ENCODE measurements around the gene NME3.

NME3 gene

GRCh38 chr16:1771188-1771863 is at the start of gene NME3:
Gene NME3 (minus strand): TSS chr16:1771543. CDS start chr16:1771534, 9 bp downstream.
- peak within 1 kb of the TSS; percentile 100 for H3K27ac Mint-ChIP-seq
- peaks cover 17% of the 10 kb centered on the region for H3K4me1 Mint-ChIP-seq
- H3K36me3 Mint-ChIP-seq (ENCODE audit: low read depth), result peaks cover 13% of the 10 kb centered on the region
- no peaks in the 10 kb centered on the region for H3K27me3 Mint-ChIP-seq
- DNase-seq (peak; percentile 83), ATAC-seq (peak; percentile 39)
- H3K4me3 Mint-ChIP-seq, result peak within 1 kb of the TSS; percentile 100
- H3K9me3 Mint-ChIP-seq, result no peaks in the 10 kb centered on the region

GRCh38 chr16:1820946-1821290 is 49.6 kb upstream of the NME3 start:
- no peaks in the 10 kb centered on the region for H3K27me3 Mint-ChIP-seq
- DNase-seq (no peak), ATAC-seq (no peak)
- no peaks in the 10 kb centered on the region for H3K36me3 Mint-ChIP-seq (ENCODE audit: low read depth)
- H3K9me3 Mint-ChIP-seq, result no peaks in the 10 kb centered on the region
- no peak overlapping the region for H3K27ac Mint-ChIP-seq
- H3K4me1 Mint-ChIP-seq, result peaks cover 19% of the 10 kb centered on the region
- H3K4me3 Mint-ChIP-seq, result no peak overlapping the region

DNA sequence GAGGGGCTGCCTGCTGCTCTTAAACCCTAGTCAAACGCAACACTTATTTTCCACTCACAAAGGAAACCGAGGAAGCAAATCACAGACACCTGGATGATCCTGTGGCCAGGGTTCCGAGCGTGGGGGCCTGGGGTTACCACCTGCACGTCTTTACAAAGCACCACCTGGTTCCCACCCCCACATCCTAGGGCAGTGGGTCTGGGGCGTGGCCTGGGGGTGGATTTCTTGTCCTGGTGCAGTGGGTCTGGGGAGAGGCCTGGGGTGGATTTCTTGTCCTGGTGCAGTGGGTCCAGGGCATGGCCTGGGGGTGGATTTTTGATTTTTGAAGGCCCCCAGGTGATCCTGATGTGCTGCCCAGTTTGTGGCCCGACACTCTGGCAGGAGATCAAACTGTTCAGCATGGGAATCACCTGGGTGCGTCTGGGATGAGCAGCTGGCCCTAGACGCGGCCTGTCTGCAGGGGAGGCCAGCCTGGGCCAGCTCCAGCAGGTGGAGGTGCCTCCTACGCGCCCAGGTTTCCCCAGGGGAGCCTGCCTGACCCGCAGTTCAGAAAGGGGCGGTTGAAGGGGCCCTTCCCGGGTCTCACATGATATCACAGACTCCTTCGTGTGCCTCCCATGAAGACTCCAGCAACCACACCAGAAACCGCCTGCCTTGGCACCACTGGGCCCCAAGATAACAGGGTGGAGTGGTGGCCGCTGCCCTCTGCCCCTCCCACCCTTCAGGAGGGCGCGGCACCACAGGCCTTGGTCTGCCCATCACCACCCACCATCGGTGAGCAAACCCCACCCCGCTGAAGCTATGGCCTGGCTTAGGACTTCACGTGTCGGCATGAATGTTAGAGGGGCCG is 49.0 kb upstream of the NME3 start:
- peaks cover 1% of the 10 kb centered on the region for H3K36me3 Mint-ChIP-seq (ENCODE audit: low read depth)
- no peaks in the 10 kb centered on the region for H3K9me3 Mint-ChIP-seq
- H3K4me3 Mint-ChIP-seq, result no peak overlapping the region
- no peaks in the 10 kb centered on the region for H3K27me3 Mint-ChIP-seq
- H3K4me1 Mint-ChIP-seq, result peaks cover 13% of the 10 kb centered on the region
- DNase-seq (no peak), ATAC-seq (no peak)
- no peak overlapping the region for H3K27ac Mint-ChIP-seq

- DNase-seq, result no peak
- ATAC-seq, result no peak
- Mint-ChIP-seq H3K4me1 (peaks cover 10% of the 10 kb centered on the region), H3K4me3 (no peak overlapping the region), H3K27me3 (no peaks in the 10 kb centered on the region), H3K27ac (no peak overlapping the region), H3K9me3 (no peaks in the 10 kb centered on the region), H3K36me3 (ENCODE audit: low read depth) (peaks cover 3% of the 10 kb centered on the region)
Observed at GRCh38 chr16:1819611-1820010, 48.3 kb upstream of the NME3 start.

DNA sequence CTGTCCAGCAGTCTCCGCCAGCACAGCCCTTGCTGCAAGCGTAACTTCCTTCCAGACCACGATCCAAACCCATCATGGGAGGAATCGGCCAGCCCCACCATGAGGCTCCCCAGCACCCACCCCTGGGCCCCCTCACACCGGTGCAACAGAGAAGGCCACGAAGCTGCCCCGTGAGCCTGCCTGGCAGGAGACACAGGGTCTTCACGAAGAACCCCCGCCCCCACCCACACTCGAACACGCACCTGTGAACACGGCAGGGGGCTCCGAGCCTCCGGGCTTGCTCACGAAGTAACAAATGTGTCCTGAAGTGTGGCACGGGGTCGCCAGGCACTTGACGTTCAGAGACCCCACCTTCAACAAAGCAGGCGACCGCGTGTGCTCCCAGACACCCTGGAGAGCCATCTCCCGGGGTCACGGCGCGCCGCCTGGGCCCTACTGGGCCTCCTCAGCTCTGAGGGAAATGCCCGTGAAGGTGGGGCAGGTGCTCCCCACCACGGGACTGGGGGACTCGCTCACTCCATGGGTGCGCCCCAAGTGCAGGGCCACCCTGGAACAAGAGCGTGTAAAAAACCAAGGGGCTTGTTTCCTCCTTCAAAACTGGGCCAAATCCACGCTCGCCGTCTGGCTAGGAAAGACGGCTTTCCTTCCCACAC is 47.7 kb upstream of the NME3 start:
- H3K27me3 Mint-ChIP-seq, result no peaks in the 10 kb centered on the region
- H3K27ac Mint-ChIP-seq, result no peak overlapping the region
- ATAC-seq, result no peak
- no peak for DNase-seq
- H3K4me3 Mint-ChIP-seq, result no peak overlapping the region
- H3K9me3 Mint-ChIP-seq, result no peaks in the 10 kb centered on the region
- H3K36me3 Mint-ChIP-seq (ENCODE audit: low read depth), result peaks cover 3% of the 10 kb centered on the region
- H3K4me1 Mint-ChIP-seq, result peaks cover 5% of the 10 kb centered on the region

- Mint-ChIP-seq H3K9me3 (no peaks in the 10 kb centered on the region), H3K4me3 (no peak overlapping the region), H3K4me1 (peaks cover 2% of the 10 kb centered on the region), H3K36me3 (ENCODE audit: low read depth) (peaks cover 6% of the 10 kb centered on the region), H3K27ac (no peak overlapping the region), H3K27me3 (no peaks in the 10 kb centered on the region)
- ATAC-seq (no peak), DNase-seq (no peak)
Observed at GRCh38 chr16:1818204-1818872, 47.0 kb upstream of the NME3 start.

- H3K36me3 Mint-ChIP-seq (ENCODE audit: low read depth), result peaks cover 7% of the 10 kb centered on the region
- no peaks in the 10 kb centered on the region for H3K9me3 Mint-ChIP-seq
- H3K27me3 Mint-ChIP-seq, result no peaks in the 10 kb centered on the region
- H3K4me3 Mint-ChIP-seq, result no peak overlapping the region
- no peak for DNase-seq
- no peak overlapping the region for H3K27ac Mint-ChIP-seq
- ATAC-seq, result no peak
- H3K4me1 Mint-ChIP-seq, result peaks cover 5% of the 10 kb centered on the region
Observed at GRCh38 chr16:1817716-1818115, 46.4 kb upstream of the NME3 start.

- peaks cover 10% of the 10 kb centered on the region for H3K4me1 Mint-ChIP-seq
- no peak overlapping the region for H3K27ac Mint-ChIP-seq
- no peaks in the 10 kb centered on the region for H3K9me3 Mint-ChIP-seq
- ATAC-seq (no peak), DNase-seq (no peak)
- no peak overlapping the region for H3K4me3 Mint-ChIP-seq
- peaks cover 7% of the 10 kb centered on the region for H3K36me3 Mint-ChIP-seq (ENCODE audit: low read depth)
- H3K27me3 Mint-ChIP-seq, result no peaks in the 10 kb centered on the region
Observed at GRCh38 chr16:1817276-1817589, 45.9 kb upstream of the NME3 start.

DNA sequence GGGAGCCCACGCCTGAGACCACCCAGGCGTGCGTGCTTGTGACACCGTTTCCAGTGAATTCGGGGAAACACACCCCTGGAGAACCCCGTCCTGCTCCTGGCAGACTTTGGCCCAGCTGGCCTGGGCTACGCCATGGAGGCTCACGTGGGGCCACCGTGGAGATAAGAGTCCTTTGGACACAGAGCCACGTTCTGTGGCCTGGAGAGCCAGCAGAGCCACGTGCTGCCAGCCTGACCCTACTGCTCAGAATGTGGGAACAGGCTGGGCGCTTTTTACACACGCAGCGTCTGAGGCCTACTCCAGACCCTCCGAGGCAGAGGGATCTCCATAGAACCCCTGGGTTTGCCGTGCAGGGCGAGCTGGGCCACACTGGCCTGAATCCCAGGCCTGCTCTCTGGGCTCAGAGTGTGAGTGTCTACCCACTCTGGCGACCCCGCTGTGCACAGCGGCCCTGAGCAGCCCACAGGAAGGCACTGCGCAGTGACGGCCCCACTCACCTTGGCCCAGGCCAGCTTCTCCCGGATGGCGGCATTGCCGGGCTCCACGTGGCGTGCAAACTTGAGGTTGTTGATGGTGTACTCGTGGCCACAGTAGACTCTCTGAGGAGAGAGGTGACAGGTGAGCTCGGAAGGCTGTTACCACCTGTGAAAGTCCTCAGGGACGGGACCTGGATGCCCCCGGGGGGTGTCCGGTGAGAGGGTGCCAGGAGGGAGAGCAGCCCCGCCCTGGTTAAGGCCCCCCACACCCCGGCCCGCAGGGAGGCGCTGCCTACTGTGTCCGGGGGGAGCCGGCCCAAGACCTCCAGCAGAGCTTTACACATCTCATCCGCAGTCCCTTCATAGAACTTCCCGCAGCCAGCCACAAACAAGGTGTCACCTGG is 45.3 kb upstream of the NME3 start:
- no peak for DNase-seq
- H3K36me3 Mint-ChIP-seq (ENCODE audit: low read depth), result peaks cover 7% of the 10 kb centered on the region
- no peak overlapping the region for H3K4me3 Mint-ChIP-seq
- H3K4me1 Mint-ChIP-seq, result peaks cover 10% of the 10 kb centered on the region
- H3K9me3 Mint-ChIP-seq, result no peaks in the 10 kb centered on the region
- ATAC-seq, result no peak
- H3K27ac Mint-ChIP-seq, result no peak overlapping the region
- H3K27me3 Mint-ChIP-seq, result no peaks in the 10 kb centered on the region

GRCh38 chr16:1815461-1815860 is 44.1 kb upstream of the NME3 start:
- Mint-ChIP-seq H3K9me3 (no peaks in the 10 kb centered on the region), H3K27ac (no peak overlapping the region), H3K36me3 (ENCODE audit: low read depth) (peaks cover 7% of the 10 kb centered on the region), H3K4me1 (peaks cover 10% of the 10 kb centered on the region), H3K4me3 (no peak overlapping the region), H3K27me3 (no peaks in the 10 kb centered on the region)
- DNase-seq (no peak), ATAC-seq (no peak)

- Mint-ChIP-seq H3K27me3 (no peaks in the 10 kb centered on the region), H3K36me3 (ENCODE audit: low read depth) (peaks cover 7% of the 10 kb centered on the region), H3K9me3 (no peaks in the 10 kb centered on the region), H3K4me3 (no peak overlapping the region), H3K27ac (no peak overlapping the region), H3K4me1 (peaks cover 10% of the 10 kb centered on the region)
- ATAC-seq, result peak; percentile 75
- DNase-seq, result peak; percentile 68
Observed at GRCh38 chr16:1812732-1813163, 41.4 kb upstream of the NME3 start.

DNA sequence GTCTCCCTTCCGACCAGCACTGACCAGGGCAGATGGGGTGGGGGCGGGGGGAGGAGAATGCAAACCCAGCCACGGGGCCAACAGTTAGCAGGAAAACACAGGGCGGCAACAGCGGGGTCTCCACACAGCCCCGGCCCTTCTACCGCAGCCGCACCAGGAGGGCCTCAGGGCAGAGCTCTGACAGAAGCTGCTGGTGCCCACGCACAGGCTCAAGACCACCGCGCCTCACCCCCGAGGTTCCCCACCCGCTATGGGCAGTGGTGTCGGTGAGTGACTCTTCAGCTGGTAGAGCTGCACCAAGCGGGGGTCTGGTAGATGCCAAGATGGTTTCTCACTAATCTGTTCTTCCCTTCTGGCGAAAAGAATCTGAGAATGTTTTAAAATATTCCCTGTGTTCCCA is 39.2 kb upstream of the NME3 start:
- no peak overlapping the region for H3K4me3 Mint-ChIP-seq
- DNase-seq (no peak), ATAC-seq (no peak)
- H3K36me3 Mint-ChIP-seq (ENCODE audit: low read depth), result peaks cover 14% of the 10 kb centered on the region
- no peaks in the 10 kb centered on the region for H3K9me3 Mint-ChIP-seq
- H3K27ac Mint-ChIP-seq, result no peak overlapping the region
- H3K4me1 Mint-ChIP-seq, result peaks cover 10% of the 10 kb centered on the region
- H3K27me3 Mint-ChIP-seq, result no peaks in the 10 kb centered on the region

GRCh38 chr16:1810106-1810505 is 38.8 kb upstream of the NME3 start:
- no peak for DNase-seq
- H3K27me3 Mint-ChIP-seq, result no peaks in the 10 kb centered on the region
- no peaks in the 10 kb centered on the region for H3K9me3 Mint-ChIP-seq
- H3K36me3 Mint-ChIP-seq (ENCODE audit: low read depth), result peaks cover 12% of the 10 kb centered on the region
- H3K4me3 Mint-ChIP-seq, result no peak overlapping the region
- no peak for ATAC-seq
- no peak overlapping the region for H3K27ac Mint-ChIP-seq
- H3K4me1 Mint-ChIP-seq, result peaks cover 8% of the 10 kb centered on the region

- ATAC-seq, result no peak
- H3K27ac Mint-ChIP-seq, result no peak overlapping the region
- DNase-seq, result no peak
- no peak overlapping the region for H3K4me3 Mint-ChIP-seq
- H3K4me1 Mint-ChIP-seq, result peaks cover 8% of the 10 kb centered on the region
- H3K9me3 Mint-ChIP-seq, result no peaks in the 10 kb centered on the region
- H3K27me3 Mint-ChIP-seq, result no peaks in the 10 kb centered on the region
- peaks cover 12% of the 10 kb centered on the region for H3K36me3 Mint-ChIP-seq (ENCODE audit: low read depth)
Observed at GRCh38 chr16:1809281-1809801, 38.0 kb upstream of the NME3 start.
